IMR-90 (cell line): Measurements from ENCODE around the gene ACCSL. TPM values are rescaled to one million over a fixed set of nuclear protein-coding genes. Genes with fewer than 3 reads are reported as not detected.

Source experiments
- ATAC-seq: fragments of 200-7000 bp; cut with Tn5 transposase; 2 replicates; pipeline ENCODE4 v1.9.1; 2020; ENCODE audit warnings: low read depth, mild to moderate bottlenecking, moderate library complexity
- BruUV-seq: library from RNA; stranded (reverse); fragments of 400-500 nt; replicated peaks from 2 replicates; lab custom pipeline; 2021; lab: Mats Ljungman, UMichigan
- CTCF ChIA-PET: fragments of 300-600 bp; formaldehyde crosslinking; extraction: SDS; loops from one replicate; lab custom pipeline; 2021; ENCODE audit warnings: antibody characterized with exemption; lab: Yijun Ruan, JAX
- POLR2A ChIA-PET: fragments of 300-600 bp; sonication (Branson Sonifier 250); formaldehyde crosslinking; loops from one replicate; lab custom pipeline; 2022; ENCODE audit warnings: antibody characterized with exemption; ENCODE audit not compliant: unreplicated experiment; lab: Charles Lee
- DNase-seq: peaks from one replicate; pipeline ENCODE4 v3.0.0; 2013
- H2AFZ ChIP-seq: replicated peaks from 2 replicates; pipeline ENCODE3; 2013; ENCODE audit warnings: low read length, mild to moderate bottlenecking; ENCODE audit not compliant: poor library complexity
- H2AK5ac ChIP-seq: 2 replicates; pipeline ENCODE4 v1.6.1; 2013; ENCODE audit warnings: low read depth, low read length, inconsistent platforms
- H2AK9ac ChIP-seq: replicated peaks from 2 replicates; pipeline ENCODE3; 2013; ENCODE audit warnings: mild to moderate bottlenecking, low read depth, low read length, moderate library complexity; ENCODE audit not compliant: poor library complexity
- H2BK120ac ChIP-seq: 2 replicates; pipeline ENCODE4 v1.6.1; 2013; ENCODE audit warnings: low read depth, low read length, inconsistent platforms
- H2BK15ac ChIP-seq: 3 replicates; pipeline ENCODE4 v1.6.1; 2013; ENCODE audit warnings: low read depth, low read length, inconsistent platforms
- H2BK20ac ChIP-seq: 2 replicates; pipeline ENCODE4 v1.6.1; 2013; ENCODE audit warnings: low read depth, mild to moderate bottlenecking, inconsistent platforms, low read length, moderate library complexity
- H2BK5ac ChIP-seq: 2 replicates; pipeline ENCODE4 v1.6.1; 2013; ENCODE audit warnings: mild to moderate bottlenecking, low read depth, low read length, inconsistent platforms; ENCODE audit not compliant: poor library complexity, severe bottlenecking
- H3K14ac ChIP-seq: replicated peaks from 2 replicates; pipeline ENCODE4 v1.6.1; 2013; ENCODE audit warnings: low read depth, low read length, inconsistent platforms
- H3K18ac ChIP-seq: 2 replicates; pipeline ENCODE4 v1.6.1; 2013; ENCODE audit warnings: low read depth, low read length, control low read depth
- H3K23ac ChIP-seq: 2 replicates; pipeline ENCODE4 v1.6.1; 2013; ENCODE audit warnings: low read depth, low read length, inconsistent platforms
- H3K27ac ChIP-seq: 2 replicates; pipeline ENCODE4 v1.5.1; 2013; ENCODE audit warnings: mild to moderate bottlenecking, control low read depth, low read length; ENCODE audit not compliant: insufficient read depth
- H3K27me3 ChIP-seq: 2 replicates; pipeline ENCODE4 v1.6.1; 2013; ENCODE audit warnings: low read length; ENCODE audit not compliant: control insufficient read depth, insufficient read depth
- H3K36me3 ChIP-seq: 2 replicates; pipeline ENCODE4 v1.6.1; 2013; ENCODE audit warnings: low read length, mixed read lengths; ENCODE audit not compliant: control insufficient read depth, insufficient read depth
- H3K4ac ChIP-seq: 2 replicates; pipeline ENCODE4 v1.6.1; 2013; ENCODE audit warnings: low read depth, low read length, inconsistent platforms
- H3K4me1 ChIP-seq: 2 replicates; pipeline ENCODE4 v1.6.1; 2013; ENCODE audit warnings: low read length, mixed read lengths; ENCODE audit not compliant: control insufficient read depth, insufficient read depth
- H3K4me2 ChIP-seq: 2 replicates; pipeline ENCODE4 v1.6.1; 2013; ENCODE audit warnings: low read depth, mild to moderate bottlenecking, control low read depth, low read length, moderate library complexity
- H3K4me3 ChIP-seq: 2 replicates; pipeline ENCODE4 v1.5.1; 2013; ENCODE audit warnings: low read depth, mild to moderate bottlenecking, control low read depth, low read length, moderate library complexity; ENCODE audit not compliant: insufficient read depth
- H3K56ac ChIP-seq: 2 replicates; pipeline ENCODE4 v1.6.1; 2013; ENCODE audit warnings: low read length, inconsistent platforms; ENCODE audit not compliant: insufficient read depth; ENCODE audit errors: extremely low read depth
- H3K79me1 ChIP-seq, 2 experiments: 2 replicates each; pipeline ENCODE4 v1.6.1; 2013; ENCODE audit warnings: low read length in 2 of 2, inconsistent platforms in 1 of 2, low read depth in 1 of 2
- H3K9ac ChIP-seq: 2 replicates; pipeline ENCODE4 v1.6.1; 2013; ENCODE audit warnings: low read depth, low read length, control low read depth
- H3K9me1 ChIP-seq: 2 replicates; pipeline ENCODE4 v1.6.1; 2013; ENCODE audit warnings: low read length, inconsistent platforms; ENCODE audit not compliant: insufficient read depth
- H3K9me3 ChIP-seq: 2 replicates; pipeline ENCODE4 v1.6.1; 2013; ENCODE audit warnings: low read length; ENCODE audit not compliant: control insufficient read depth, insufficient read depth
- H4K20me1 ChIP-seq: 2 replicates; pipeline ENCODE4 v1.6.1; 2013; ENCODE audit warnings: low read length, inconsistent platforms; ENCODE audit not compliant: insufficient read depth
- H4K5ac ChIP-seq: 2 replicates; pipeline ENCODE4 v1.6.1; 2013; ENCODE audit warnings: mild to moderate bottlenecking, low read depth, low read length, control low read depth
- H4K8ac ChIP-seq, 2 experiments: 2 replicates each; pipeline ENCODE4 v1.6.1; 2013; ENCODE audit warnings: low read depth in 2 of 2, low read length in 2 of 2, control low read depth in 1 of 2, inconsistent platforms in 1 of 2
- H4K91ac ChIP-seq: 2 replicates; pipeline ENCODE4 v1.6.1; 2013; ENCODE audit warnings: low read depth, low read length, inconsistent platforms; ENCODE audit not compliant: insufficient read depth
- BHLHE40 ChIP-seq: fragments of 150-350 bp; IDR thresholded peaks from 2 replicates; pipeline ENCODE4 v1.6.1; 2016; ENCODE audit warnings: mild to moderate bottlenecking, low read depth, low read length
- CEBPB ChIP-seq: IDR thresholded peaks from 2 replicates; pipeline ENCODE4 v1.6.1; 2012; ENCODE audit warnings: low read depth, low read length, improper control_type of control experiment
- CHD1 ChIP-seq: IDR thresholded peaks from 2 replicates; pipeline ENCODE4 v1.6.1; 2012; ENCODE audit warnings: low read depth, low read length, improper control_type of control experiment
- CTCF ChIP-seq: conservative IDR thresholded peaks from 2 replicates; pipeline ENCODE4 v1.5.1; 2012; ENCODE audit warnings: mild to moderate bottlenecking, low read depth, low read length, improper control_type of control experiment
- ELK1 ChIP-seq: fragments of 150-350 bp; IDR thresholded peaks from 2 replicates; pipeline ENCODE4 v1.6.1; 2016; ENCODE audit warnings: low read depth, mild to moderate bottlenecking, low read length, moderate library complexity, borderline replicate concordance
- FOS ChIP-seq: fragments of 150-350 bp; IDR thresholded peaks from 2 replicates; pipeline ENCODE4 v1.6.1; 2016; ENCODE audit warnings: low read depth, low read length
- MAFK ChIP-seq: IDR thresholded peaks from 2 replicates; pipeline ENCODE4 v1.6.1; 2012; ENCODE audit warnings: low read depth, low read length, improper control_type of control experiment
- MAZ ChIP-seq: IDR thresholded peaks from 2 replicates; pipeline ENCODE4 v1.6.1; 2012; ENCODE audit warnings: low read depth, mild to moderate bottlenecking, low read length, improper control_type of control experiment, moderate library complexity, borderline replicate concordance
- MXI1 ChIP-seq: IDR thresholded peaks from 2 replicates; pipeline ENCODE4 v1.6.1; 2012; ENCODE audit warnings: low read depth, mild to moderate bottlenecking, low read length, moderate library complexity, borderline replicate concordance
- NFE2L2 ChIP-seq: fragments of 150-350 bp; IDR thresholded peaks from 2 replicates; pipeline ENCODE4 v1.6.1; 2016; ENCODE audit warnings: low read depth, mild to moderate bottlenecking, low read length
- POLR2A ChIP-seq: IDR thresholded peaks from 2 replicates; pipeline ENCODE4 v1.6.1; 2012; ENCODE audit warnings: mild to moderate bottlenecking, low read depth, low read length
- RAD21 ChIP-seq: IDR thresholded peaks from 2 replicates; pipeline ENCODE4 v1.6.1; 2012; ENCODE audit warnings: low read length, improper control_type of control experiment
- RCOR1 ChIP-seq: IDR thresholded peaks from 2 replicates; pipeline ENCODE4 v1.6.1; 2012; ENCODE audit warnings: mild to moderate bottlenecking, low read length, improper control_type of control experiment; ENCODE audit not compliant: insufficient replicate concordance
- RFX5 ChIP-seq: IDR thresholded peaks from 2 replicates; pipeline ENCODE4 v1.8.0; 2012; ENCODE audit warnings: low read depth, mild to moderate bottlenecking, low read length, moderate library complexity
- SMC3 ChIP-seq: fragments of 150-350 bp; IDR thresholded peaks from 2 replicates; pipeline ENCODE4 v1.6.1; 2016; ENCODE audit warnings: low read depth, mild to moderate bottlenecking, antibody characterized with exemption, low read length, moderate library complexity
- USF2 ChIP-seq: fragments of 150-350 bp; IDR thresholded peaks from 2 replicates; pipeline ENCODE4 v1.6.1; 2017; ENCODE audit warnings: mild to moderate bottlenecking, antibody characterized with exemption, low read length, low read depth
- WGBS, 2 experiments: methylation state at CpG; one replicate each; pipeline versions ENCODE4 v1.1.5 to v1.1.7; 2013; ENCODE audit warnings: missing lambda C conversion rate in 2 of 2; ENCODE audit not compliant: insufficient read length in 1 of 2; ENCODE audit errors: extremely low coverage in 2 of 2; 5-methylcytosine and 5-hydroxymethylcytosine counted together
- dilution Hi-C: fragments of 300-500 bp; cut with HindIII; formaldehyde crosslinking; loops from one replicate; pipeline ENCODE4 v1.14.3; 2018; ENCODE audit warnings: low sequenced_read_pairs; ENCODE audit not compliant: unreplicated experiment
- in situ Hi-C: fragments of 300-500 bp; cut with MboI; formaldehyde crosslinking; loops from 3 replicates; pipeline ENCODE4 v1.14.3; 2019; ENCODE audit warnings: low sequenced_read_pairs, inconsistent platforms, mixed read lengths
- intact Hi-C: fragments of 100-400 bp; cut with micrococcal nuclease; formaldehyde crosslinking; loops from 2 replicates; pipeline ENCODE4 v1.10.0; 2022
- polyA plus RNA-seq, 3 experiments: library from polyadenylated mRNA; depleted of rRNA; stranded (reverse); fragments of >200 nt; gene quantifications; 2 replicates each; pipeline ENCODE4 v1.2.3, GENCODE V29; 2012; ENCODE audit warnings: low replicate concordance in 1 of 3
- total RNA-seq: library from RNA; depleted of rRNA; stranded (reverse); fragments of >200 nt; gene quantifications from 2 replicates; pipeline ENCODE4 v1.2.3, GENCODE V29; 2012

ACCSL gene
- total and polyA plus RNA-seq, 2 of the 4 experiments (the other 2 are of a cell fraction) = not detected

DNA sequence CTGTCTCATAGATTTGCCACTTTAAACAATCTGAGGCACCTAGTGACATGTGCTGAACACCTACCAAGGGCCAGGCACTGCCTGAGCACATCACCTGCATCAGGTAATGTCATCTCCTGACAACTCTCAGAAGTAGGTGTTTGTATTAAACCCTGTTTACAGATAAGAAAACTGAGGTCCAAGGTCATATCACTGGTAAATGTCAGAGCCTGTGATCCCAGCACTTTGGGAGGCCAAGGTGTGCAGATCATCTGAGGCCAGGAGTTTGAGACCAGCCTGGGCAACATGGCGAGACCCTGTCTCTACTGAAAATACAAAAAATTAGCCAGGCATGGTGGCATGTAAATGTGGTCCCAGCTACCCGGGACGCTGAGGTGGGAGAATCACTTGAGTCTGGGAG, 39.1 kb upstream of the ACCSL start:
- Histone ChIP-seq H3K56ac (no peak overlapping the region), H2BK5ac (no peak overlapping the region), H4K8ac (no peak overlapping the region), H2AK9ac (no peak overlapping the region), H3K36me3 (no peaks in the 10 kb centered on the region), H3K9me3 (no peaks in the 10 kb centered on the region), H2BK15ac (no peak overlapping the region), H3K4me2 (no peak overlapping the region), H2AFZ (no peak overlapping the region), H3K4ac (no peak overlapping the region), H3K27ac (no peak overlapping the region), H4K20me1 (no peaks in the 10 kb centered on the region), H2BK20ac (no peak overlapping the region), H3K79me1 (no peaks in the 10 kb centered on the region), H3K27me3 (peaks cover 6% of the 10 kb centered on the region), H3K18ac (no peak overlapping the region), H3K23ac (no peak overlapping the region), H3K14ac (no peak overlapping the region), H4K5ac (no peak overlapping the region), H3K4me1 (0 out of 2 replicates have a peak, but pooled peaks cover 3% of the 10 kb centered on the region), H2BK120ac (no peak overlapping the region), H3K9ac (no peak overlapping the region), H4K91ac (no peak overlapping the region), H2AK5ac (no peak overlapping the region), H3K4me3 (no peak overlapping the region), H3K9me1 (no peaks in the 10 kb centered on the region)
- ChIA-PET CTCF (no interaction called here), POLR2A (interaction anchor here (0.5 kb wide), 1 partner anchor 67 kb away, joined by 5 read pairs; no protein-coding TSS in a partner anchor)
- DNase-seq = no peak
- no TSS peak for BruUV-seq
- TF ChIP-seq BHLHE40 = no peak
- no peak for TF ChIP-seq POLR2A
- no peak for TF ChIP-seq FOS
- TF ChIP-seq CTCF = no peak
- no peak for TF ChIP-seq RFX5
- TF ChIP-seq NFE2L2 = no peak
- TF ChIP-seq MXI1 = no peak
- no peak for TF ChIP-seq CEBPB
- no peak for TF ChIP-seq RAD21
- TF ChIP-seq MAZ = no peak
- no peak for TF ChIP-seq USF2
- no peak for TF ChIP-seq ELK1
- no peak for TF ChIP-seq CHD1
- TF ChIP-seq SMC3 = no peak
- no peak for TF ChIP-seq MAFK
- TF ChIP-seq RCOR1 = no peak
- WGBS, 2 experiments = 75% methylated on average over 1 of the region's 3 CpGs; no CpG with 5 or more reads in 1 of the 2 experiments
- in situ Hi-C loops (no loop called here), dilution Hi-C loops (no loop called here), intact Hi-C loops (no loop called here)
- no peak for ATAC-seq
